ENCODE data around the gene ENDOD1.

DNA sequence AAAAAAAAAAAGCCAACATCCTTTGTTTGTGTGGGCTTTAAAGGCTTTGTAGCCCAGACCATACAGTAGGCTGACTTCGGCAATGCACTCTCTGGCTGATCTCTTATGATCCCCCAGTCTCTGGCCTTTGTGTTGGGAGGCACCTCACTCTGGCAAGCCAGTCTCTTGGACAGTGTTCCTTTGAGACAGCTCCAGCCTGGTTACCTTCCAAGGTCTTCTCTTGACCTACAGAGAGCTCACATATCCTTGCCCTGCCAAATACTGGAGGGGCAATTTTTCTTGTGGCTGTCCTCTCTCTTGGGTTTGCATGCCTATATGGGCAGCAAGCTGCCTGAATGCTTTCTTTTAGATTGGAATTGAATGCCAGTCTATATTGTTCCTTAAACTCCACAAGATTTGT, 71.6 kb downstream of the ENDOD1 start:
- TF ChIP-seq, protein P1, sequence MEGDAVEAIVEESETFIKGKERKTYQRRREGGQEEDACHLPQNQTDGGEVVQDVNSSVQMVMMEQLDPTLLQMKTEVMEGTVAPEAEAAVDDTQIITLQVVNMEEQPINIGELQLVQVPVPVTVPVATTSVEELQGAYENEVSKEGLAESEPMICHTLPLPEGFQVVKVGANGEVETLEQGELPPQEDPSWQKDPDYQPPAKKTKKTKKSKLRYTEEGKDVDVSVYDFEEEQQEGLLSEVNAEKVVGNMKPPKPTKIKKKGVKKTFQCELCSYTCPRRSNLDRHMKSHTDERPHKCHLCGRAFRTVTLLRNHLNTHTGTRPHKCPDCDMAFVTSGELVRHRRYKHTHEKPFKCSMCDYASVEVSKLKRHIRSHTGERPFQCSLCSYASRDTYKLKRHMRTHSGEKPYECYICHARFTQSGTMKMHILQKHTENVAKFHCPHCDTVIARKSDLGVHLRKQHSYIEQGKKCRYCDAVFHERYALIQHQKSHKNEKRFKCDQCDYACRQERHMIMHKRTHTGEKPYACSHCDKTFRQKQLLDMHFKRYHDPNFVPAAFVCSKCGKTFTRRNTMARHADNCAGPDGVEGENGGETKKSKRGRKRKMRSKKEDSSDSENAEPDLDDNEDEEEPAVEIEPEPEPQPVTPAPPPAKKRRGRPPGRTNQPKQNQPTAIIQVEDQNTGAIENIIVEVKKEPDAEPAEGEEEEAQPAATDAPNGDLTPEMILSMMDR (IDR thresholded peaks at IDR 0.05) = no peak
- TF ChIP-seq EZH2phosphoT487 (IDR thresholded peaks at IDR 0.05) = no peak
